Esophagus squamous epithelium (tissue), 5 donors: ENCODE data around the gene CES1. TPM values are rescaled to one million over a fixed set of nuclear protein-coding genes. Genes with fewer than 3 reads are reported as not detected.
"Not testable (repeated sequence)": the region's sequence is repeated elsewhere in the genome, so short reads cannot be mapped to it uniquely, and the experiment has no call there.

Experiments used
- DNase-seq: peaks from one replicate; lab custom pipeline; 2025; lab: John Stamatoyannopoulos, UW
- H3K27ac ChIP-seq, 4 donors: fragments of 200-600 bp; sonication (generic); one replicate each; pipeline ENCODE4 v1.5.1; 2016 to 2019; ENCODE audit warnings: mild to moderate bottlenecking in 1 of 4
- H3K27me3 ChIP-seq, 4 donors: fragments of 200-600 bp; sonication (generic); 1 replicate in 3 of 4; 2 replicates in 1 of 4; pipeline versions ENCODE4 v1.5.1 to v1.6.0; 2017 to 2021; ENCODE audit warnings: antibody characterized with exemption in 1 of 4
- H3K36me3 ChIP-seq, 3 donors: fragments of 200-600 bp; sonication (generic); one replicate each; pipeline ENCODE4 v1.5.1; 2016 to 2019
- H3K4me1 ChIP-seq, 3 donors: fragments of 200-600 bp; sonication (generic); one replicate each; pipeline ENCODE4 v1.5.1; 2017 to 2019
- H3K4me3 ChIP-seq, 4 donors: fragments of 200-600 bp; sonication (generic); 1 replicate in 3 of 4; 2 replicates in 1 of 4; pipeline ENCODE4 v1.5.1; 2016 to 2019; ENCODE audit warnings: mild to moderate bottlenecking in 2 of 4, moderate library complexity in 1 of 4
- H3K9me3 ChIP-seq, 3 donors: fragments of 200-600 bp; sonication (generic); one replicate each; pipeline ENCODE4 v1.5.1; 2016 to 2019
- POLR2A ChIP-seq, 4 donors: fragments of 450-650 bp; IDR thresholded peaks; one replicate each; pipeline ENCODE4 v1.6.1; 2017; ENCODE audit warnings: antibody characterized with exemption in 4 of 4, mild to moderate bottlenecking in 4 of 4, moderate library complexity in 3 of 4
- WGBS, 2 donors: methylation state at CpG; one replicate each; pipeline ENCODE4 v1.1.5; 2018; 5-methylcytosine and 5-hydroxymethylcytosine counted together
- intact Hi-C: fragments of 100-400 bp; cut with DNase I; formaldehyde crosslinking; loops from one replicate; pipeline ENCODE4 v1.15.0; 2022
- total RNA-seq, 4 donors: library from RNA; depleted of rRNA; stranded (reverse); fragments of >200 nt; gene quantifications; one replicate each; pipeline ENCODE4 v1.1.0, GENCODE V29; 2016
- TF ChIP-seq, protein P1 (sequence below), 6 experiments: fragments of 450-650 bp in 4 of 6; fragments of 200-600 bp in 2 of 6; sonication (generic) in 2 of 6; IDR thresholded peaks; one replicate each; pipeline ENCODE4 v1.5.1; 2016 to 2019; ENCODE audit warnings: antibody characterized with exemption in 6 of 6, mild to moderate bottlenecking in 4 of 6, moderate library complexity in 4 of 6
- donor health status: DM: yes; HTN: yes; CAD: no.

CES1 gene
- total RNA-seq, 4 donors from 2014 or later = 0.88 to 181 (median 6.7) TPM

DNA sequence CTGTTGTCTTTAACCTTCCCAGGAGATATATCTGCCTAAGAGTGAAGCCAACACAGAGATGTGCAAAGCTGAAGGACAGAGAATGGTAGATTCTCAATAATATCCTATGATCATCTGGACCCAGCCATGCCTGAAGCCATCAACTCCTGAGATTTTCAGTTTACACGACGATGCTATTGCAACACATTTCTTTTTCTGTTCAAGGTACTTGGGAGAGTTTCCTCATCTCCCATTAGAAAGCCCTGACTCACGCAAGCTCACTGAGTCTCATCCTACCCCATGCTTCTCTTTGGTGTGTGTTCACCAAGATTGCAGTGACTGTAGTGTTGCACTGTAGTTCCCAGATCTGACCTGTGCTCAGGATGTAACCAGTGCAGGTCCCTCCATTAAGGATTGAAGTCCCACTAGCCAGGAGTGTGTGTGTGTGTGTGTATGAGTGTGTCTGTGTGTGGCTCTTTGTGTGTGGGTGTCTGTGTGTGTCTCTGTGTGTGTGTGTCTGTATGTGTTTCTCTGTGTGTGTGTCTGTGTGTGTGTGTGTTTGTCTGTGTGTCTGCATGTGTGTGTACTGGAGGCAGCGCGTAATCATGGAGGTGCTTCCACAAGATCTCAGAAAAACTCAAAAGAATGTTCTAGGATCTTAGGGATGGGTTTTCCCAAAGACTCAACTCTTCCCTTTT is 15.5 kb downstream of the CES1 start:
- H3K36me3 ChIP-seq = no peaks in the 10 kb centered on the region
- H3K27me3 ChIP-seq = peaks cover 0 to 38% (median 0%) of the 10 kb centered on the region in 4 donors
- DNase-seq = no peak
- H3K27ac ChIP-seq = no peak overlapping the region
- 67 to 88% methylated on average over 5 of the region's 5 CpGs for WGBS, 2 donors
- intact Hi-C loops = no loop called here
- TF ChIP-seq POLR2A (IDR thresholded peaks at IDR 0.05) = no peak
- TF ChIP-seq, protein P1, sequence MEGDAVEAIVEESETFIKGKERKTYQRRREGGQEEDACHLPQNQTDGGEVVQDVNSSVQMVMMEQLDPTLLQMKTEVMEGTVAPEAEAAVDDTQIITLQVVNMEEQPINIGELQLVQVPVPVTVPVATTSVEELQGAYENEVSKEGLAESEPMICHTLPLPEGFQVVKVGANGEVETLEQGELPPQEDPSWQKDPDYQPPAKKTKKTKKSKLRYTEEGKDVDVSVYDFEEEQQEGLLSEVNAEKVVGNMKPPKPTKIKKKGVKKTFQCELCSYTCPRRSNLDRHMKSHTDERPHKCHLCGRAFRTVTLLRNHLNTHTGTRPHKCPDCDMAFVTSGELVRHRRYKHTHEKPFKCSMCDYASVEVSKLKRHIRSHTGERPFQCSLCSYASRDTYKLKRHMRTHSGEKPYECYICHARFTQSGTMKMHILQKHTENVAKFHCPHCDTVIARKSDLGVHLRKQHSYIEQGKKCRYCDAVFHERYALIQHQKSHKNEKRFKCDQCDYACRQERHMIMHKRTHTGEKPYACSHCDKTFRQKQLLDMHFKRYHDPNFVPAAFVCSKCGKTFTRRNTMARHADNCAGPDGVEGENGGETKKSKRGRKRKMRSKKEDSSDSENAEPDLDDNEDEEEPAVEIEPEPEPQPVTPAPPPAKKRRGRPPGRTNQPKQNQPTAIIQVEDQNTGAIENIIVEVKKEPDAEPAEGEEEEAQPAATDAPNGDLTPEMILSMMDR (IDR thresholded peaks at IDR 0.05) = no peak
- no peaks in the 10 kb centered on the region for H3K4me1 ChIP-seq
- H3K4me3 ChIP-seq = no peak overlapping the region
- H3K9me3 ChIP-seq = no peaks in the 10 kb centered on the region

DNA sequence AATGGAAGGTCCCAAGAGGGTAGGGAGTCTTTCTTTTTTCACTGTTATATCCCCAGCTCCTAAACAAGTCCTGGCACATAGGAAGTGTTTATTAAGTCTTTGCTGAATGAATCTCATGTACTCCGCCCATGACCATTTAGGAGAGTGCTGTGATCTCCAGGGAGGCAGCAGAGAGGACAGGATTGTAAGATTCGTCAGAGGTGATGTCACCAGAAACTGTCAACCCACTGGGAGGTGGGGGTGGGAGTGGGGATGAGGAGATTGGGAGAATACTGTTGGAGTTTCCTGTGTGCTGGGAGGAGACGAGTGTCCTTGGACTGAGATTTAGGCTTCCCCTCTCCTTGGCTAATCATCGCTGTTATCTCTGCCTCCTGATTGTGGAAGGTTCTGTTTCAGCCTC is 16.7 kb downstream of the CES1 start:
- H3K9me3 ChIP-seq, H3K4me3 ChIP-seq, H3K36me3 ChIP-seq, DNase-seq, H3K4me1 ChIP-seq, intact Hi-C loops: not testable (repeated sequence)
- Histone ChIP-seq H3K27me3 (peaks cover 0 to 29% (median 0%) of the 10 kb centered on the region in 4 donors), H3K27ac (peak overlapping the region in 1 of 4 donors; percentile 17)
- WGBS, 2 donors = 44% methylated on average over 3 of the region's 4 CpGs; no CpG with 5 or more reads in 1 of the 2 donors

DNA sequence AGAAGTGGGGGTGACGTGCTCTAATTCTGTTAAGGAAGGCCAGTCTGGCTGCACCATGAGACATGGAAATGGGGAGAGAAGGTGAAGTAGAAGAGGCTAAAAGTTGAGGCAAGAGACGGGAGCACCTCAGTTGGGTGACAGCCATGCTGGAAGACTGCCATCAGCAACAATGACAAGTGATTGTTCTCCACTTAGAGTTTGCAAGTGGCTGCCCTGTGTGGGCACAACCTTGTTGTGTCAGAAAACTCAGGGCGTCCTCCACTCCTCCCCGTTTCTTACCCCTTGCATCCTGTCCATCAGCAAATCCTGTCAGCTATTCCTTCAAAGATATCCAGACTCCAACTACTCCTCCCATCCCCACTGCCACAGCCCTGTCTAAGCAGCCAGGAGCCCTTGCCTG is 17.6 kb downstream of the CES1 start:
- H3K9me3 ChIP-seq = no peaks in the 10 kb centered on the region
- no peak for DNase-seq
- no peaks in the 10 kb centered on the region for H3K36me3 ChIP-seq
- H3K4me1 ChIP-seq = no peaks in the 10 kb centered on the region
- intact Hi-C loops = no loop called here
- H3K27me3 ChIP-seq = peaks cover 0 to 26% (median 0%) of the 10 kb centered on the region in 4 donors
- no peak overlapping the region for H3K27ac ChIP-seq
- no peak overlapping the region for H3K4me3 ChIP-seq
- TF ChIP-seq, protein P1 (IDR thresholded peaks at IDR 0.05) = no peak
- no peak for TF ChIP-seq POLR2A (IDR thresholded peaks at IDR 0.05)
- WGBS, 2 donors = 47 to 62% methylated on average over 3 to 4 of the region's 4 CpGs

DNA sequence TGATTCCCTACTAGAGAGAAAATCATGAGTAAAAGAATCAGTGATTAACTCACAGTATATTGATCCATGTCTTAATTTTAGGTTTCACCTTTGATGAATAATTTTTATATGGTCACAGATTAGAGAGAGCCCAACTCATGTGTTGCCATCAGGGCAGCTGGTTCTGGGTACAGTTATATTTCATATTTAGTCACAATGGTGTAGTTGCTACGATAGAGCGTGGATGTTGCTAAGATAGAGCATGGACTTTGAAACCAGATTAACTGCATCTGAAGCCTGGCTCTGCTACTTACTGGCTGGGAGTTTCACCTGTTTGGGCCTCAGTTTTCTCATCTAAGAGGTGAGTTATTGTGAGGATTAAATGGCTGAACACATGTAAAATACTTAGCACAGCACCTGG is 18.7 kb downstream of the CES1 start:
- H3K27me3 ChIP-seq = peaks cover 0 to 28% (median 0%) of the 10 kb centered on the region in 4 donors
- H3K27ac ChIP-seq, H3K4me1 ChIP-seq, DNase-seq, H3K4me3 ChIP-seq, H3K36me3 ChIP-seq, intact Hi-C loops, H3K9me3 ChIP-seq: not testable (repeated sequence)
- 31 to 81% methylated on average over 1 to 2 of the region's 2 CpGs for WGBS, 2 donors

DNA sequence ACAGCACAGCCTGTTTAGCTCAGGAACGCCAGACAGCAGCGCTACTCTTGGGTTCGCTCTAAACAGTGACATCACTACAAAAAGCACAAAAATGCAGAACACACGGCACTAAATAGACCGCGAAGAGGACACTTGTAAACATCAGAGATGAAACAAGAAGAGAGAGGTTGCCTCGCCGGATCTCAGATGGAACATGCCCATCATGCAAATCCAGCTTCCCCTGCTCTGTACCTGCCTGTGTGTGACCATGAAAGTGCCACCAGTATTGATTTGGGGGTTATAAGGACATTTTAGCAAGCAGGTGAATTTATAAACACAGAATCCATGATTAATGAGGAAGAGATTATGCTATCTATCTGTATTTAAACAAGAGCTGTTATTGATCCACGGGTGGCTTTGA is 19.2 kb downstream of the CES1 start:
- H3K27me3 ChIP-seq = peaks cover 0 to 28% (median 0%) of the 10 kb centered on the region in 4 donors
- H3K4me3 ChIP-seq, H3K9me3 ChIP-seq, DNase-seq, H3K4me1 ChIP-seq, H3K36me3 ChIP-seq, H3K27ac ChIP-seq, intact Hi-C loops: not testable (repeated sequence)
- 61 to 64% methylated on average over 5 to 6 of the region's 9 CpGs for WGBS, 2 donors

DNA sequence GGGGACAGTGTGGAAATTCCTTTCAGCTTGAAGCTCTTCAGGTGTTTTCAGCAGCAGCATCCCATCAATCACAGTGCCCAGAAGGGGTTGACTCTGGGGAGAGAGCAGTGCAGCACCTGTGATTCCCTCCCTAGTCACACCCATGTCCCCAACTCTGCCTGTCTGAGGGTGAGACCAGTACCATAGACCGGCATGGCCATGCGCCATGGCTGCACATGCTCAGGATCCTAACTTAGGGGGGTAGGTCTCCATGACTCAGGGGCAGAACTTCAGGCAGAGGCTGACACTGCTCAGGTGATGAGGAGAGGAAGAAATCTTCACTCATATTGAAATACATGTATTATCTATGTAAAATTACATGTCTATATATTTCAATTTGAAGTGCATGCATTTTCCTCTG is 19.9 kb downstream of the CES1 start:
- peaks cover 0 to 24% (median 0%) of the 10 kb centered on the region in 4 donors for H3K27me3 ChIP-seq
- H3K9me3 ChIP-seq = no peaks in the 10 kb centered on the region
- intact Hi-C loops = no loop called here
- no peak overlapping the region for H3K27ac ChIP-seq
- TF ChIP-seq, protein P1 (IDR thresholded peaks at IDR 0.05) = no peak
- TF ChIP-seq POLR2A (IDR thresholded peaks at IDR 0.05) = no peak
- H3K36me3 ChIP-seq = no peaks in the 10 kb centered on the region
- 50 to 64% methylated on average over 2 of the region's 2 CpGs for WGBS, 2 donors
- DNase-seq = no peak
- H3K4me1 ChIP-seq = no peaks in the 10 kb centered on the region
- no peak overlapping the region for H3K4me3 ChIP-seq
